Activated B cell treated with CpG ODN at 0.5 μM for 24 hours (primary cell): ENCODE results near the gene CAMK2G. TPM values are rescaled to one million over a fixed set of nuclear protein-coding genes. Genes with fewer than 3 reads are reported as not detected.

Source experiments
- ATAC-seq: fragments of 200-7000 bp; cut with Tn5 transposase; one replicate; pipeline ENCODE4 v1.10.0; 2021; ENCODE audit warnings: low read depth, mild to moderate bottlenecking, moderate library complexity
- CTCF ChIA-PET: fragments of 350-600 bp; sonication (Branson Sonifier 250); formaldehyde crosslinking; loops from one replicate; lab custom pipeline; 2021; ENCODE audit warnings: antibody characterized with exemption; lab: Charles Lee
- POLR2A ChIA-PET: fragments of 350-600 bp; sonication (Branson Sonifier 250); formaldehyde crosslinking; loops from one replicate; lab custom pipeline; 2021; ENCODE audit warnings: antibody characterized with exemption; lab: Charles Lee
- DNase-seq: peaks from one replicate; pipeline ENCODE4 v3.0.0; 2022
- H3K27ac Mint-ChIP-seq: one replicate; pipeline ENCODE4 v1.8.0; 2020; ENCODE audit warnings: mixed read lengths
- H3K27me3 Mint-ChIP-seq: one replicate; pipeline ENCODE4 v1.8.0; 2021; ENCODE audit warnings: mixed read lengths
- H3K36me3 Mint-ChIP-seq: one replicate; pipeline ENCODE4 v1.8.0; 2021; ENCODE audit warnings: low read depth, mixed read lengths
- H3K4me1 Mint-ChIP-seq: one replicate; pipeline ENCODE4 v1.8.0; 2021; ENCODE audit warnings: mixed read lengths
- H3K4me3 Mint-ChIP-seq: one replicate; pipeline ENCODE4 v1.8.0; 2020; ENCODE audit warnings: mild to moderate bottlenecking, mixed read lengths
- H3K9me3 Mint-ChIP-seq: one replicate; pipeline ENCODE4 v1.8.0; 2020; ENCODE audit warnings: mixed read lengths
- intact Hi-C: fragments of 100-400 bp; cut with micrococcal nuclease; formaldehyde crosslinking; loops from one replicate; pipeline ENCODE4 v1.15.1; 2024
- total RNA-seq: library from RNA; stranded (reverse); gene quantifications from 2 replicates; pipeline ENCODE4 v1.2.3, GENCODE V29; 2022
- TF ChIP-seq, protein P1 (sequence below): fragments of 200-600 bp; IDR thresholded peaks from one replicate; pipeline ENCODE4 v1.8.0; 2022; ENCODE audit warnings: antibody characterized with exemption, mild to moderate bottlenecking

The CAMK2G gene
- total RNA-seq, 1 donor from 2014 or later, result 19.9 TPM

DNA sequence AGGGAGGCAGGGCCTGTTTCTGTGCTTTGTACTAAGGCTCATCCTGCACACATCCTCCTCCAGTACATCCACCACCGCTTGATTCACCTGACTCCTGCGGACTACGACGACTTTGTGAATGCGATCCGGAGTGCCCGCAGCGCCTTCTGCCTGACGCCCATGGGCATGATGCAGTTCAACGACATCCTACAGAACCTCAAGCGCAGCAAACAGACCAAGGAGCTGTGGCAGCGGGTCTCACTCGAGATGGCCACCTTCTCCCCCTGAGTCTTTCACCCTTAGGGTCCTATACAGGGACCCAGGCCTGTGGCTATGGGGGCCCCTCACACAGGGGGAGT is 73.1 kb downstream of the CAMK2G start:
- ATAC-seq, result no peak
- no peaks in the 10 kb centered on the region for H3K9me3 Mint-ChIP-seq
- no peak overlapping the region for H3K4me3 Mint-ChIP-seq
- H3K4me1 Mint-ChIP-seq, result peaks cover 11% of the 10 kb centered on the region
- H3K36me3 Mint-ChIP-seq, result peaks cover 88% of the 10 kb centered on the region
- POLR2A ChIA-PET, result interaction anchor here (0.6 to 1.5 kb wide), 3 partner anchors 29 to 1023 kb away, joined by 3 to 7 read pairs (median 4); a partner anchor contains a TSS
- H3K27ac Mint-ChIP-seq, result no peak overlapping the region
- no peak for DNase-seq
- CTCF ChIA-PET, result no interaction called here
- TF ChIP-seq, protein P1, sequence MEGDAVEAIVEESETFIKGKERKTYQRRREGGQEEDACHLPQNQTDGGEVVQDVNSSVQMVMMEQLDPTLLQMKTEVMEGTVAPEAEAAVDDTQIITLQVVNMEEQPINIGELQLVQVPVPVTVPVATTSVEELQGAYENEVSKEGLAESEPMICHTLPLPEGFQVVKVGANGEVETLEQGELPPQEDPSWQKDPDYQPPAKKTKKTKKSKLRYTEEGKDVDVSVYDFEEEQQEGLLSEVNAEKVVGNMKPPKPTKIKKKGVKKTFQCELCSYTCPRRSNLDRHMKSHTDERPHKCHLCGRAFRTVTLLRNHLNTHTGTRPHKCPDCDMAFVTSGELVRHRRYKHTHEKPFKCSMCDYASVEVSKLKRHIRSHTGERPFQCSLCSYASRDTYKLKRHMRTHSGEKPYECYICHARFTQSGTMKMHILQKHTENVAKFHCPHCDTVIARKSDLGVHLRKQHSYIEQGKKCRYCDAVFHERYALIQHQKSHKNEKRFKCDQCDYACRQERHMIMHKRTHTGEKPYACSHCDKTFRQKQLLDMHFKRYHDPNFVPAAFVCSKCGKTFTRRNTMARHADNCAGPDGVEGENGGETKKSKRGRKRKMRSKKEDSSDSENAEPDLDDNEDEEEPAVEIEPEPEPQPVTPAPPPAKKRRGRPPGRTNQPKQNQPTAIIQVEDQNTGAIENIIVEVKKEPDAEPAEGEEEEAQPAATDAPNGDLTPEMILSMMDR, result no peak
- H3K27me3 Mint-ChIP-seq, result no peaks in the 10 kb centered on the region
- intact Hi-C loops, result no loop called here

DNA sequence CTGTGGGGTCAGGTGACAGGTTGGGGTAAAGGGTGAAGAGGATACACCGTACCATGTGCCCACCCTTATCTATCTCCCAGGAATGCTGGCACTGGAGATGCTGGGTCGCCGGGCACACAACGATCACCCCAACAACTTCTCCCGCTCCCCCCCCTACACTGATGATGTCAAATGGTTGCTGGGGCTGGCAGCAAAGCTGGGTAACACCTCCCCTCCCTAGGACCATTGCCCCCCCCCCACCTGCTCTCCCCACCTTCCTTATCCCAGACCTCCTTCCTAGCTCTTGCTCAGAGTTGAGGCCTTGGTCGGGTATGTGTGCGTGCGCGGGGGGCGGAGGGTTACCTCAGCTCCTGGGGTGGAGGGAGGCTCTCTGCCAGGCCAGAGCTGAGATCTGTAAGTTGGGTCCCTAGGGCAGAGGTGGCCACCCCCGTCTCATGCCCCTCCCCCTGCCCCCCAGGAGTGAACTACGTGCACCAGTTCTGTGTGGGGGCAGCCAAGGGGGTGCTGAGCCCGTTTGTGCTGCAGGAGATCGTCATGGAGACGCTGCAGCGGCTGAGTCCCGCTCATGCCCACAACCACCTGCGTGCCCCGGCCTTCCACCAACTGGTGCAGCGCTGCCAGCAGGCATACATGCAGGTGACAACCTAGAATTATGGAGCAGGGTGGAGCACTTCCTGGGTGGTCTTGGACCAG is 73.6 kb downstream of the CAMK2G start:
- ChIA-PET POLR2A (interaction anchor here (0.6 to 2.2 kb wide), 5 partner anchors 8 to 1023 kb away, joined by 3 to 8 read pairs (median 4); partner anchors contain the start of gene NDST2), CTCF (no interaction called here)
- Mint-ChIP-seq H3K4me3 (no peak overlapping the region), H3K4me1 (peaks cover 11% of the 10 kb centered on the region), H3K27ac (peak overlapping the region; percentile 18), H3K36me3 (peaks cover 85% of the 10 kb centered on the region), H3K9me3 (no peaks in the 10 kb centered on the region), H3K27me3 (no peaks in the 10 kb centered on the region)
- ATAC-seq, result no peak
- DNase-seq, result no peak
- TF ChIP-seq, protein P1, result no peak
- intact Hi-C loops, result no loop called here

DNA sequence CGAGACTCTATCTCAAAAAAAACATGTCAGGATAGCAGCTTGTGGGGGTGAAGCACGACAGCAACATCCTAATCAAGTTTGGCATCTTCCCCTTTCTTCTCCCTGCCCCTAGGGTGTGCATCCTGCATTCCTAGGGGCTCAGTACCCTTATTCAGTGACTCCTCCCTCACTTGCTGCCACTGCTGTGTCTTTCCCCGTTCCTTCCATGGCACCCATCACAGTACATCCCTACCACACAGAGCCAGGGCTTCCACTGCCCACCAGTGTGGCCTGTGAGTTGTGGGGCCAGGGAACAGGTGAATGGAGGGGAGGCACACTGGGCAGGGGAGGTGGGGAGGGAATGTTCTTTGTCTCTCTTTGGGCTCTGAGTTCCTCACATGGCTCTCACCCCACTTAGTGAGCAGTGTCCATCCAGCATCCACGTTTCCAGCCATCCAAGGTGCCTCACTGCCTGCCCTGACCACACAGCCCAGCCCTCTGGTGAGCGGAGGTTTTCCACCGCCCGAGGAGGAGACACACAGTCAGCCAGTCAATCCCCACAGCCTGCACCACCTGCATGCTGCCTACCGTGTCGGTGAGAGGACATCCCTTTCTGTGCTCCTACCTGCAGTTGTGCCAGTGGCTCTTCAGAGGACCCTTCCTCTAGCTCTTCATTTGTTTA is 74.3 kb downstream of the CAMK2G start:
- no peaks in the 10 kb centered on the region for H3K27me3 Mint-ChIP-seq
- no peak overlapping the region for H3K27ac Mint-ChIP-seq
- H3K4me1 Mint-ChIP-seq, result peaks cover 11% of the 10 kb centered on the region
- TF ChIP-seq, protein P1, result no peak
- no peaks in the 10 kb centered on the region for H3K9me3 Mint-ChIP-seq
- no peak for DNase-seq
- no peak for ATAC-seq
- CTCF ChIA-PET, result no interaction called here
- H3K36me3 Mint-ChIP-seq, result peaks cover 88% of the 10 kb centered on the region
- POLR2A ChIA-PET, result interaction anchor here (0.6 to 2.2 kb wide), 5 partner anchors 9 to 27 kb away, joined by 3 to 8 read pairs (median 4); partner anchors contain the start of genes NDST2 and ZSWIM8
- no peak overlapping the region for H3K4me3 Mint-ChIP-seq
- intact Hi-C loops, result no loop called here

DNA sequence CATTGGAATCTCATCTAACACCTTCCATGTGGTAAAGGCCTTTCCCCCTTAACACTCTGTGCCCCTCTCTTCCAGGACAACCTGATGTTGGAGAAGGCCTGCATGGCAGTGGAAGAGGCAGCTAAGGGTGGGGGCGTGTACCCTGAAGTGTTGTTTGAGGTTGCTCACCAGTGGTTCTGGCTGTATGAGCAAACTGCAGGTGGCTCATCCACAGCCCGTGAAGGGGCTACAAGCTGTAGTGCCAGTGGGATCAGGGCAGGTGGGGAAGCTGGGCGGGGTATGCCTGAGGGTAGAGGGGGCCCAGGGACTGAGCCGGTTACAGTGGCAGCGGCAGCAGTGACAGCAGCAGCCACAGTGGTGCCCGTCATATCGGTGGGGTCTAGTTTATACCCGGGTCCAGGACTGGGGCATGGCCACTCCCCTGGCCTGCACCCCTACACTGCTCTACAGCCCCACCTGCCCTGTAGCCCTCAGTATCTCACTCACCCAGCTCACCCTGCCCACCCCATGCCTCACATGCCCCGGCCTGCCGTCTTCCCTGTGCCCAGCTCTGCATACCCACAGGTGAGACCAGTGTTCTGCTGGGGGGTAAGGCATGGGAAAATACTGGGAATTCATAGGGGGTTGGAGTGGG is 75.3 kb downstream of the CAMK2G start:
- CTCF ChIA-PET, result no interaction called here
- TF ChIP-seq, protein P1, result no peak
- no peak overlapping the region for H3K4me3 Mint-ChIP-seq
- intact Hi-C loops, result no loop called here
- H3K27ac Mint-ChIP-seq, result no peak overlapping the region
- H3K9me3 Mint-ChIP-seq, result no peaks in the 10 kb centered on the region
- DNase-seq (no peak), ATAC-seq (no peak)
- H3K36me3 Mint-ChIP-seq, result peaks cover 87% of the 10 kb centered on the region
- H3K4me1 Mint-ChIP-seq, result peaks cover 7% of the 10 kb centered on the region
- no peaks in the 10 kb centered on the region for H3K27me3 Mint-ChIP-seq
- POLR2A ChIA-PET, result interaction anchor here (0.9 to 2.2 kb wide), 3 partner anchors 10 to 13 kb away, joined by 3 to 7 read pairs (median 3); partner anchors contain the start of genes NDST2 and ZSWIM8

DNA sequence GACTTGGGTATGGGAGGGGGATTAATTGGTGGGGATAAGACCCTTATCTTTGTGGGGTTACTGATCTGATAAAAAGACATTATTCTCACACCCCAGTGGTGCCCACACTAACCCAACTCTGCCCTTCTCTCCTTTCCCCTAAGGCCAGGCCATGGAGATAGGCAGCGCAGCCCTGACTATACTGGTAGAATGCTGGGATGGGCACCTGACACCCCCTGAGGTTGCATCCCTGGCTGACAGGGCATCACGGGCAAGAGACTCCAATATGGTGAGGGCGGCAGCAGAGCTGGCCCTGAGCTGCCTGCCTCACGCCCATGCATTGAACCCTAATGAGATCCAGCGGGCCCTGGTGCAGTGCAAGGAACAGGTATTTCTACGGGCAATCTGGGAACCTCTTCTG is 76.3 kb downstream of the CAMK2G start:
- TF ChIP-seq, protein P1, result no peak
- no peaks in the 10 kb centered on the region for H3K4me1 Mint-ChIP-seq
- no peak overlapping the region for H3K4me3 Mint-ChIP-seq
- ChIA-PET POLR2A (interaction anchor here (1.0 kb wide), 1 partner anchor 12 kb away, joined by 3 read pairs; the partner anchor contains the start of gene ZSWIM8), CTCF (no interaction called here)
- DNase-seq (no peak), ATAC-seq (no peak)
- H3K27ac Mint-ChIP-seq, result no peak overlapping the region
- no peaks in the 10 kb centered on the region for H3K27me3 Mint-ChIP-seq
- intact Hi-C loops, result no loop called here
- no peaks in the 10 kb centered on the region for H3K9me3 Mint-ChIP-seq
- peaks cover 88% of the 10 kb centered on the region for H3K36me3 Mint-ChIP-seq
